ENCODE data around the gene SLC50A1.
A peak's percentile ranks its signal among the peaks of the same experiment; 100 is the strongest.

The SLC50A1 gene

GRCh38 chr1:155183775-155184221 is 48.1 kb downstream of the SLC50A1 start:
- H3K4me3 ChIP-seq (ENCODE audit: low read depth, low read length), result no peak overlapping the region
- no peak for DNase-seq (ENCODE audit: low read depth)
- TF ChIP-seq POLR2A (IDR thresholded peaks at IDR 0.05; ENCODE audit: extremely low read depth, insufficient read length) (no peak), MYC (IDR thresholded peaks at IDR 0.05; ENCODE audit: low read depth, low read length) (no peak)
- TF ChIP-seq, protein P1, sequence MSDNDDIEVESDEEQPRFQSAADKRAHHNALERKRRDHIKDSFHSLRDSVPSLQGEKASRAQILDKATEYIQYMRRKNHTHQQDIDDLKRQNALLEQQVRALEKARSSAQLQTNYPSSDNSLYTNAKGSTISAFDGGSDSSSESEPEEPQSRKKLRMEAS (IDR thresholded peaks at IDR 0.05; ENCODE audit: low read depth, low read length), result no peak
- TF ChIP-seq, protein P2, sequence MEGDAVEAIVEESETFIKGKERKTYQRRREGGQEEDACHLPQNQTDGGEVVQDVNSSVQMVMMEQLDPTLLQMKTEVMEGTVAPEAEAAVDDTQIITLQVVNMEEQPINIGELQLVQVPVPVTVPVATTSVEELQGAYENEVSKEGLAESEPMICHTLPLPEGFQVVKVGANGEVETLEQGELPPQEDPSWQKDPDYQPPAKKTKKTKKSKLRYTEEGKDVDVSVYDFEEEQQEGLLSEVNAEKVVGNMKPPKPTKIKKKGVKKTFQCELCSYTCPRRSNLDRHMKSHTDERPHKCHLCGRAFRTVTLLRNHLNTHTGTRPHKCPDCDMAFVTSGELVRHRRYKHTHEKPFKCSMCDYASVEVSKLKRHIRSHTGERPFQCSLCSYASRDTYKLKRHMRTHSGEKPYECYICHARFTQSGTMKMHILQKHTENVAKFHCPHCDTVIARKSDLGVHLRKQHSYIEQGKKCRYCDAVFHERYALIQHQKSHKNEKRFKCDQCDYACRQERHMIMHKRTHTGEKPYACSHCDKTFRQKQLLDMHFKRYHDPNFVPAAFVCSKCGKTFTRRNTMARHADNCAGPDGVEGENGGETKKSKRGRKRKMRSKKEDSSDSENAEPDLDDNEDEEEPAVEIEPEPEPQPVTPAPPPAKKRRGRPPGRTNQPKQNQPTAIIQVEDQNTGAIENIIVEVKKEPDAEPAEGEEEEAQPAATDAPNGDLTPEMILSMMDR (IDR thresholded peaks at IDR 0.05; ENCODE audit: low read depth, low read length), result no peak

GRCh38 chr1:155184351-155184811 is 48.7 kb downstream of the SLC50A1 start:
- no peak for TF ChIP-seq POLR2A (IDR thresholded peaks at IDR 0.05; ENCODE audit: extremely low read depth, insufficient read length)
- TF ChIP-seq, protein P1 (IDR thresholded peaks at IDR 0.05; ENCODE audit: low read depth, low read length), result no peak
- TF ChIP-seq, protein P2 (IDR thresholded peaks at IDR 0.05; ENCODE audit: low read depth, low read length), result no peak
- H3K4me3 ChIP-seq (ENCODE audit: low read depth, low read length), result no peak overlapping the region
- no peak for DNase-seq (ENCODE audit: low read depth)

DNA sequence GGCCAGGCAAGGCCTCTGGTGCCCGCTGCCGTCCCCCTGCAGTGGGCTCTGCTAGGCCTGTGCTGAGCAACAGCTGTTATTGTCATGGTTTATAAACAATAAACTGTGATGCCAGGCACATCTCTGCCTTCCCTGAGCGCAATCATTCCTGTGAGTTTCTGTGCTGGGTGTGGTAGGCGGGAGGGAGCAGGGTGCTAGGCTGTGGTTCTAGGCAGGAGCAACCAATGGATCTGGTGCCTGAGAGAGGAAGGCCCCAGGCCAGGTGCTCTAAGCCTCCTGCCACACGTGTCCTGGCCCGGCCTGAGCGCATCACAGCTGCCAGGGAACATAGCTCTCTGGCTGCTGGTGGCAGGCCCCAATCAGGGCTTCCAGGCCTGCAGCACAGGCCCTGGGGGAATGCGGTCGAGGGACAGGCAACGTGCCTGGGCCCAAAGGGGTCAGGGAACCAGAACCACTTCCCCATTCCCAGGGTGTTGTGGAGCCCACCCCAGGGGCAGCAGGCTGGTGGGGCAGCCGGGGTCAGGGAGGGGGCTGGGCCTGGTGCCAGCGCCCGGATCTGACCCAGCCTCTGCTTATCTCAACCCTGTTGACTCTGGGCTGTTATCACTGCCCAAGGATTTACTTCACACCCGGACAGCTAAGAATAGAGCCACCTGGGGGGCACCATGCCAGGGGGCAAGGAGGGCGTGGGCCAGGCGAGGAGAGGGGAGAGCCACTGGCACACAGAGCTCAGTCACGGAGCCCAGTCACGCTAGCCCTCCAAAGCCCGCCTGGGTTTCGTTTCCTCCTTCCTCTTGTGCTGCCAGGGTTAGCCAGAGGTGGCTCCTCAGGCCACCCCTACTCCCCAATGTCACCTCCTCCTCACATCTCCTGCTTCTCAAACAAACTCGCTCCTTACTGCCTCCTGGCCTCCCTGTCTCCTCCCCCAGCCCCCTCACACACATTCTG is 49.5 kb downstream of the SLC50A1 start:
- TF ChIP-seq, protein P1 (IDR thresholded peaks at IDR 0.05; ENCODE audit: low read depth, low read length), result no peak
- no peak for TF ChIP-seq MYC (IDR thresholded peaks at IDR 0.05; ENCODE audit: low read depth, low read length)
- TF ChIP-seq, protein P2 (IDR thresholded peaks at IDR 0.05; ENCODE audit: low read depth, low read length), result no peak
- H3K4me3 ChIP-seq (ENCODE audit: low read depth, low read length), result no peak overlapping the region
- peak; percentile 52 for DNase-seq (ENCODE audit: low read depth)

- H3K4me3 ChIP-seq (ENCODE audit: low read depth, low read length), result no peak overlapping the region
- no peak for DNase-seq (ENCODE audit: low read depth)
- TF ChIP-seq, protein P1 (IDR thresholded peaks at IDR 0.05; ENCODE audit: low read depth, low read length), result no peak
- no peak for TF ChIP-seq MYC (IDR thresholded peaks at IDR 0.05; ENCODE audit: low read depth, low read length)
- no peak for TF ChIP-seq POLR2A (IDR thresholded peaks at IDR 0.05; ENCODE audit: extremely low read depth, insufficient read length)
- TF ChIP-seq, protein P2 (IDR thresholded peaks at IDR 0.05; ENCODE audit: low read depth, low read length), result no peak
These were observed 50.1 kb downstream of the SLC50A1 start for GRCh38 chr1:155185783-155186066.

DNA sequence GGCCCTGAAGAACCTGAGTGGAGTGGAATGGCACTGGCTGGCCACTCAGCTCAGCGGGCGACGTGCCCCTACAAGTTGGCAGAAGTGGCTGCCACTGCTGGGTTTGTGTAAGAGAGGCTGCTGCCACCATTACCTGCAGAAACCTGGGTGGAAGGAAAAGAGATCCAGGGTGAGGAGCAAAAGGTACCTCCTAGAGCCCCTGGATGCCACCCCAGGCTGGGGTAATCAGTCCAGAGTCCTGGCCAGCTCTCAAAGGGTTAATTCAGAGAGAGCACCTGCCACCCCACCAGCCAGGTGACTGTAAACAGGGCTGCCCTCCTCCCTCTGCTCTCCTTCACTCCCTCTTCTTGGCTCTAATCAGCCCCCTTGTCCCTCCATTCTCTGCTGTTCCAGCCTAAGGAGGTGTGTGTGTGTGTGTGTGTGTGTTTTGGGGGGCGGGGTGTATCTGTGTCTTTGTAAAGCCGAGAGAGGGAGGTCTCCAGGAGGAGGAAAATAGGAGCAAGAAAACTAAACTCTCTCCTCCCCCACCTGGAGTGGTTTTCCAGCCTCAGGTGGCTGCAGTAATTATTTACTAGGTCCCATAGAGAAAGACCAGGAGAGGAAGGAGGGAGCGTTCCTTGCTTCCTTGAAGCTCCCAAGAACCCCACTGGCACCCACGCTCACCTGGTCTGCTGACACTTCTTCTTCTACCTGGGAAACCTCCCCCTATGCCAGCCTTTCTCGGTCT is 50.6 kb downstream of the SLC50A1 start:
- no peak for DNase-seq (ENCODE audit: low read depth)
- no peak overlapping the region for H3K4me3 ChIP-seq (ENCODE audit: low read depth, low read length)
- no peak for TF ChIP-seq MYC (IDR thresholded peaks at IDR 0.05; ENCODE audit: low read depth, low read length)
- TF ChIP-seq, protein P1 (IDR thresholded peaks at IDR 0.05; ENCODE audit: low read depth, low read length), result no peak
- TF ChIP-seq, protein P2 (IDR thresholded peaks at IDR 0.05; ENCODE audit: low read depth, low read length), result no peak

All from NB4 (cell line).